H1 (cell line): ENCODE measurements around the gene APOC4. TPM values are rescaled to one million over a fixed set of nuclear protein-coding genes. Genes with fewer than 3 reads are reported as not detected.

Experiments used
- CTCF ChIA-PET: fragments of 300-600 bp; sonication (Branson Sonifier 250); formaldehyde crosslinking; loops from one replicate; lab custom pipeline; 2021; ENCODE audit not compliant: partially characterized antibody; lab: Charles Lee
- POLR2A ChIA-PET: fragments of 300-600 bp; sonication (Branson Sonifier 250); formaldehyde crosslinking; loops from one replicate; lab custom pipeline; 2021; ENCODE audit warnings: inconsistent platforms; ENCODE audit not compliant: partially characterized antibody; lab: Charles Lee
- DNase-seq, 2 experiments: peaks; one replicate each; pipeline versions ENCODE4 v3.0.0 to v3.0.0-alpha.2; 2010 to 2022; ENCODE audit warnings: low spot score in 2 of 2, low read depth in 1 of 2, mixed read lengths in 1 of 2
- FAIRE-seq: peaks from 2 replicates; lab custom pipeline; 2011; peaks lifted over from hg19 to GRCh38; lab: Jason Lieb, UNC
- H2AFZ ChIP-seq: 2 replicates; pipeline ENCODE4 v1.8.1; 2012; ENCODE audit warnings: low read length, inconsistent platforms
- H2AK5ac ChIP-seq: 2 replicates; pipeline ENCODE4 v1.6.1; 2013; ENCODE audit warnings: low read depth, low read length
- H2BK120ac ChIP-seq: replicated peaks from 2 replicates; pipeline ENCODE3; 2013; ENCODE audit warnings: low read depth, low read length, inconsistent platforms
- H2BK12ac ChIP-seq: 2 replicates; pipeline ENCODE4 v1.6.1; 2013; ENCODE audit warnings: low read depth, low read length
- H2BK15ac ChIP-seq: 2 replicates; pipeline ENCODE4 v1.6.1; 2013; ENCODE audit warnings: low read length
- H2BK20ac ChIP-seq: 2 replicates; pipeline ENCODE4 v1.6.1; 2013; ENCODE audit warnings: low read length
- H2BK5ac ChIP-seq: 2 replicates; pipeline ENCODE4 v1.6.1; 2013; ENCODE audit warnings: low read depth, low read length
- H3K14ac ChIP-seq: 2 replicates; pipeline ENCODE4 v1.6.1; 2013; ENCODE audit warnings: inconsistent platforms; ENCODE audit not compliant: insufficient read length
- H3K18ac ChIP-seq: 2 replicates; pipeline ENCODE4 v1.6.1; 2013; ENCODE audit warnings: low read length; ENCODE audit errors: extremely low read depth
- H3K23ac ChIP-seq: 2 replicates; pipeline ENCODE4 v1.6.1; 2013; ENCODE audit warnings: inconsistent platforms; ENCODE audit not compliant: insufficient read length
- H3K23me2 ChIP-seq: 2 replicates; pipeline ENCODE4 v1.6.1; 2013; ENCODE audit warnings: low read depth, low read length
- H3K27ac ChIP-seq: 2 replicates; pipeline ENCODE4 v1.6.1; 2011; ENCODE audit warnings: low read depth, low read length, inconsistent platforms
- H3K27me3 ChIP-seq, 4 experiments: replicated peaks in 1 of 4; 1 replicate in 1 of 4; 2 replicates in 3 of 4; pipeline versions ENCODE4 v1.6.1 to v1.8.1; 2011 to 2013; ENCODE audit warnings: low read length in 3 of 4, mild to moderate bottlenecking in 3 of 4, inconsistent platforms in 2 of 4, mixed read lengths in 2 of 4, moderate library complexity in 1 of 4; ENCODE audit not compliant: control insufficient read depth in 3 of 4, insufficient read depth in 3 of 4; ENCODE audit errors: extremely low read depth in 1 of 4
- H3K36me3 ChIP-seq, 4 experiments: 2 replicates each; pipeline versions ENCODE4 v1.6.1 to v1.8.1; 2011 to 2013; ENCODE audit warnings: mild to moderate bottlenecking in 4 of 4, low read length in 3 of 4, moderate library complexity in 2 of 4, control low read depth in 1 of 4, inconsistent platforms in 1 of 4; ENCODE audit not compliant: insufficient read depth in 4 of 4, control insufficient read depth in 2 of 4
- H3K4ac ChIP-seq: replicated peaks from 2 replicates; pipeline ENCODE3; 2013; ENCODE audit warnings: low read length, low read depth, mixed read lengths, inconsistent platforms; ENCODE audit not compliant: insufficient read length
- H3K4me1 ChIP-seq, 4 experiments: replicated peaks in 1 of 4; 1 replicate in 1 of 4; 2 replicates in 3 of 4; pipeline versions ENCODE4 v1.6.1 to v1.8.1; 2011 to 2013; ENCODE audit warnings: low read length in 3 of 4, inconsistent platforms in 2 of 4, mixed read lengths in 1 of 4; ENCODE audit not compliant: insufficient read depth in 4 of 4, control insufficient read depth in 3 of 4
- H3K4me2 ChIP-seq, 2 experiments: 2 replicates each; pipeline versions ENCODE4 v1.6.1 to v1.8.1; 2011 to 2013; ENCODE audit warnings: low read depth in 2 of 2, low read length in 2 of 2, control low read depth in 1 of 2, inconsistent platforms in 1 of 2, mild to moderate bottlenecking in 1 of 2; ENCODE audit not compliant: insufficient read depth in 1 of 2
- H3K4me3 ChIP-seq, 4 experiments: fragments of 200-600, 300-600 bp in 1 of 4; sonication (generic), shearing (Covaris generic), sonication (Bioruptor Twin) in 1 of 4; 2 replicates each; pipeline versions ENCODE4 v1.5.1 to v1.8.1; 2011 to 2016; ENCODE audit warnings: low read length in 4 of 4, low read depth in 3 of 4, control low read depth in 2 of 4, inconsistent platforms in 2 of 4, mild to moderate bottlenecking in 2 of 4, mixed read lengths in 1 of 4, moderate library complexity in 1 of 4; ENCODE audit not compliant: insufficient read depth in 2 of 4; ENCODE audit errors: extremely low read depth in 1 of 4
- H3K56ac ChIP-seq: replicated peaks from 2 replicates; pipeline ENCODE3; 2013; ENCODE audit warnings: low read depth, mild to moderate bottlenecking, mixed read lengths, low read length, inconsistent platforms; ENCODE audit not compliant: insufficient read length
- H3K79me1 ChIP-seq: 2 replicates; pipeline ENCODE4 v1.6.1; 2013; ENCODE audit warnings: low read depth, low read length, control low read depth
- H3K79me2 ChIP-seq, 2 experiments: 2 replicates each; pipeline versions ENCODE4 v1.6.1 to v1.8.1; 2012 to 2013; ENCODE audit warnings: low read length in 2 of 2, mild to moderate bottlenecking in 2 of 2, inconsistent platforms in 1 of 2; ENCODE audit not compliant: insufficient read depth in 2 of 2, control insufficient read depth in 1 of 2
- H3K9ac ChIP-seq, 4 experiments: replicated peaks in 1 of 4; 1 replicate in 1 of 4; 2 replicates in 3 of 4; pipeline versions ENCODE4 v1.6.1 to v1.8.1; 2011 to 2013; ENCODE audit warnings: low read depth in 3 of 4, low read length in 3 of 4, control low read depth in 2 of 4, mild to moderate bottlenecking in 2 of 4, moderate library complexity in 2 of 4, inconsistent platforms in 1 of 4; ENCODE audit errors: extremely low read depth in 1 of 4
- H3K9me3 ChIP-seq, 2 experiments: 2 replicates each; pipeline versions ENCODE4 v1.6.1 to v1.8.1; 2012 to 2013; ENCODE audit warnings: mild to moderate bottlenecking in 2 of 2, moderate library complexity in 2 of 2, control low read depth in 1 of 2, inconsistent platforms in 1 of 2, low read depth in 1 of 2, low read length in 1 of 2, mixed read lengths in 1 of 2; ENCODE audit not compliant: insufficient read depth in 2 of 2
- H4K20me1 ChIP-seq, 2 experiments: replicated peaks in 1 of 2; 2 replicates each; pipeline versions ENCODE3 to v1.8.1; 2011 to 2013; ENCODE audit warnings: inconsistent platforms in 2 of 2, low read length in 2 of 2, mild to moderate bottlenecking in 1 of 2; ENCODE audit not compliant: insufficient read depth in 2 of 2, control insufficient read depth in 1 of 2
- H4K5ac ChIP-seq: 2 replicates; pipeline ENCODE4 v1.6.1; 2013; ENCODE audit warnings: low read length, low read depth, mixed read lengths, inconsistent platforms; ENCODE audit not compliant: insufficient read length
- H4K8ac ChIP-seq: 2 replicates; pipeline ENCODE4 v1.8.0; 2013; ENCODE audit warnings: mild to moderate bottlenecking, moderate library complexity, low read length, inconsistent platforms; ENCODE audit not compliant: insufficient read depth; ENCODE audit errors: extremely low read depth
- H4K91ac ChIP-seq: replicated peaks from 2 replicates; pipeline ENCODE3; 2013; ENCODE audit warnings: low read length, mixed read lengths, inconsistent platforms; ENCODE audit not compliant: insufficient read length
- CEBPB ChIP-seq: IDR thresholded peaks from 2 replicates; pipeline ENCODE4 v1.6.1; 2012; ENCODE audit warnings: low read depth, low read length
- CTCF ChIP-seq, 3 experiments: IDR thresholded peaks; 1 replicate in 2 of 3; 2 replicates in 1 of 3; pipeline versions ENCODE4 v1.5.1 to v1.6.1; 2011; ENCODE audit warnings: low read length in 3 of 3, mild to moderate bottlenecking in 3 of 3, inconsistent platforms in 2 of 3, low read depth in 1 of 3, moderate library complexity in 1 of 3; ENCODE audit not compliant: insufficient read depth in 1 of 3; ENCODE audit errors: control extremely low read depth in 1 of 3
- RAD21 ChIP-seq, 2 experiments: IDR thresholded peaks in 1 of 2; conservative IDR thresholded peaks in 1 of 2; 2 replicates each; pipeline ENCODE4 v1.6.1; 2011; ENCODE audit warnings: low read depth in 2 of 2, low read length in 2 of 2, improper control_type of control experiment in 1 of 2, inconsistent platforms in 1 of 2, mild to moderate bottlenecking in 1 of 2, moderate library complexity in 1 of 2
- SIN3A ChIP-seq, 2 experiments: IDR thresholded peaks in 1 of 2; conservative IDR thresholded peaks in 1 of 2; 2 replicates each; pipeline ENCODE4 v1.6.1; 2011 to 2012; ENCODE audit warnings: low read length in 2 of 2, improper control_type of control experiment in 1 of 2, low read depth in 1 of 2, mild to moderate bottlenecking in 1 of 2
- SRF ChIP-seq: IDR thresholded peaks from 2 replicates; pipeline ENCODE4 v1.6.1; 2011; ENCODE audit warnings: mild to moderate bottlenecking, low read depth, low read length, moderate library complexity
- TAF1 ChIP-seq: IDR thresholded peaks from 2 replicates; pipeline ENCODE4 v1.6.1; 2011; ENCODE audit warnings: mild to moderate bottlenecking, low read depth, low read length
- TAF7 ChIP-seq: optimal IDR thresholded peaks from 2 replicates; pipeline ENCODE3; 2011; ENCODE audit warnings: low read depth, mild to moderate bottlenecking, inconsistent platforms, low read length, moderate library complexity, borderline replicate concordance
- WGBS, 2 experiments: shearing (Covaris generic) in 1 of 2; methylation state at CpG; one replicate each; pipeline versions ENCODE4 v1.1.6 to v1.1.7; 2013 to 2015; ENCODE audit warnings: low lambda C conversion rate in 2 of 2, mixed read lengths in 2 of 2, inconsistent platforms in 1 of 2, low coverage in 1 of 2, missing lambda C conversion rate in 1 of 2; ENCODE audit not compliant: insufficient replicate concordance in 2 of 2, insufficient coverage in 1 of 2, insufficient read length in 1 of 2; ENCODE audit errors: extremely low coverage in 1 of 2, missing lambda C conversion rate in 1 of 2; 5-methylcytosine and 5-hydroxymethylcytosine counted together
- polyA plus RNA-seq, 7 experiments: library from polyadenylated mRNA; depleted of rRNA in 3 of 7; stranded (reverse) in 5 of 7; unstranded in 2 of 7; fragments of >200 nt in 5 of 7; fragments of 200-250 nt in 2 of 7; gene quantifications; 1 replicate in 5 of 7; 2 replicates in 1 of 7; 4 replicates in 1 of 7; pipeline versions ENCODE4 v1.2.1 to v1.2.3, GENCODE V29; 2011 to 2013; ENCODE audit warnings: missing spikeins in 2 of 7, mixed read lengths in 2 of 7
- total RNA-seq: library from RNA; stranded (reverse); fragmentation: NEBNext Ultra II Directional; extraction: Animal tissue kit (Norgen Biotek cat#: 25700); gene quantifications from 2 replicates; pipeline ENCODE4 v1.2.1, GENCODE V29; 2021

APOC4 gene
- total and polyA plus RNA-seq, 2 of the 8 experiments (the other 6 are each of a cell fraction or from before 2014, with no cell fraction given): not detected

GRCh38 chr19:44903602-44904425 lies 38.2 kb upstream of the APOC4 start:
- H2BK5ac ChIP-seq: 0 out of 2 replicates have a peak overlapping the region, but pooled peaks have one; percentile 1
- peaks cover 19 to 53% (median 40%) of the 10 kb centered on the region in 4 experiments; a peak in 7 of 8 replicates for H3K36me3 ChIP-seq
- no peak overlapping the region for H3K23ac ChIP-seq
- no peak overlapping the region for H4K8ac ChIP-seq
- H3K4me1 ChIP-seq: peaks cover 0 to 8% (median 7%) of the 10 kb centered on the region in 4 experiments; a peak in 6 of 7 replicates
- peak overlapping the region; percentile 17 for H3K18ac ChIP-seq
- peaks cover 3 to 36% of the 10 kb centered on the region in 2 experiments for H4K20me1 ChIP-seq
- H2BK12ac ChIP-seq: no peak overlapping the region; the same call in 1 of the 2 replicates
- no peak overlapping the region for H3K56ac ChIP-seq
- peaks cover 3% of the 10 kb centered on the region; the same call in 1 of the 2 replicates for H3K23me2 ChIP-seq
- H2AK5ac ChIP-seq: no peak overlapping the region
- H3K79me2 ChIP-seq: peaks cover 0 to 11% of the 10 kb centered on the region in 2 experiments; a peak in 1 of 4 replicates
- POLR2A ChIA-PET: interaction anchor here (0.6 to 12.3 kb wide), 17 partner anchors 10 to 470 kb away, joined by 3 to 247 read pairs (median 5); partner anchors contain the start of genes APOC1, APOC2, CLPTM1 and TOMM40
- FAIRE-seq (no peak), DNase-seq (peak; percentile 58 to 98)
- H3K4me3 ChIP-seq: no peak overlapping the region
- no peak overlapping the region for H4K5ac ChIP-seq
- peak overlapping the region; percentile 12 for H4K91ac ChIP-seq
- no peaks in the 10 kb centered on the region for H3K27me3 ChIP-seq
- WGBS, 2 experiments: 41% methylated on average over 24 of the region's 24 CpGs; no CpG with 5 or more reads in 1 of the 2 experiments
- H3K79me1 ChIP-seq: no peaks in the 10 kb centered on the region; the same call in 1 of the 2 replicates
- no peak overlapping the region for H2BK120ac ChIP-seq
- CTCF ChIA-PET: interaction anchor here (0.6 to 15.2 kb wide), 28 partner anchors 9 to 186 kb away, joined by 3 to 201 read pairs (median 4); partner anchors contain the start of gene CLPTM1
- H2BK15ac ChIP-seq: no peak overlapping the region
- H3K4me2 ChIP-seq: no peak overlapping the region
- no peak overlapping the region for H3K9ac ChIP-seq
- no peaks in the 10 kb centered on the region for H3K9me3 ChIP-seq
- no peak overlapping the region for H3K27ac ChIP-seq
- H2AFZ ChIP-seq: no peak overlapping the region
- no peak overlapping the region for H2BK20ac ChIP-seq
- no peak overlapping the region for H3K4ac ChIP-seq
- no peak overlapping the region for H3K14ac ChIP-seq
- peak in 1 of 2 experiments; percentile 53; a peak in 1 of 4 replicates for TF ChIP-seq SIN3A (conservative IDR thresholded peaks at IDR 0.05 in 1 of 2, IDR thresholded peaks at IDR 0.05 in 1 of 2; ENCODE audit: low read depth in 1 of 2, low read length in 2 of 2)
- no peak for TF ChIP-seq SRF
- TF ChIP-seq CEBPB: no peak
- TF ChIP-seq TAF1: 0 out of 2 replicates have a peak, but pooled peaks have one; percentile 14
- peak; percentile 94 to 95 (median 94) for TF ChIP-seq CTCF (IDR thresholded peaks at IDR 0.05; ENCODE audit: control extremely low read depth in 1 of 3, insufficient read depth in 1 of 3, low read depth in 1 of 3, low read length in 3 of 3)
- TF ChIP-seq TAF7: peak; percentile 27
- TF ChIP-seq RAD21 (IDR thresholded peaks at IDR 0.05 in 1 of 2, conservative IDR thresholded peaks at IDR 0.05 in 1 of 2; ENCODE audit: low read depth in 2 of 2, low read length in 2 of 2): peak; percentile 83 to 88
